ENCODE measurements around the gene NPAS3. TPM values are rescaled to one million over a fixed set of nuclear protein-coding genes. Genes with fewer than 3 reads are reported as not detected.

NPAS3 gene
- total RNA-seq, 2 experiments from 2014 or later = not detected

DNA sequence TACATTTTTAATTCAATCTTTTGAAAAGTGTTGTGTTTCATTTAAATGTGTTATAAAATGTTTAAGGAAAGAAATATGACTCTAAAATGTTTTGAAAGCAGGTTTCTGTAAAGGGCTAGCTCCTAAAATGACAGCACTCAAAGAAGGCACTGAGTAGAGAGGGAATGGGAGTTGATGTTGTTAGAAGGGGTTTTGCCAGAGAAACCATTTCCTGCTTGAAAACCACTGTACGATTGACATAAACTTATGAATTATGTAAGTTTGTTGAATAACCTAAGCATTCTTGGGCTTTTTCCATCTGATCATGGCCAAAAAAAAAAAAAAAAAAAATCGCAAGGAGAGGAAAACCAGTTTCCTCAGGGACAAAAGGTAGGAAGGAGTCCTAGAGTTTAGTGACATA is 778.2 kb downstream of the NPAS3 start:
- DNase-seq (no peak), ATAC-seq (no peak)
- ChIA-PET POLR2A (no interaction called here), CTCF (no interaction called here)
- Mint-ChIP-seq H3K36me3 (ENCODE audit: low read depth) (no peaks in the 10 kb centered on the region), H3K27ac (no peak overlapping the region), H3K4me1 (ENCODE audit: low read depth) (no peaks in the 10 kb centered on the region), H3K27me3 (peaks cover 1% of the 10 kb centered on the region), H3K9me3 (no peaks in the 10 kb centered on the region), H3K4me3 (no peak overlapping the region)
- intact Hi-C loops (cut with micrococcal nuclease) = no loop called here
- TF ChIP-seq, protein P1, sequence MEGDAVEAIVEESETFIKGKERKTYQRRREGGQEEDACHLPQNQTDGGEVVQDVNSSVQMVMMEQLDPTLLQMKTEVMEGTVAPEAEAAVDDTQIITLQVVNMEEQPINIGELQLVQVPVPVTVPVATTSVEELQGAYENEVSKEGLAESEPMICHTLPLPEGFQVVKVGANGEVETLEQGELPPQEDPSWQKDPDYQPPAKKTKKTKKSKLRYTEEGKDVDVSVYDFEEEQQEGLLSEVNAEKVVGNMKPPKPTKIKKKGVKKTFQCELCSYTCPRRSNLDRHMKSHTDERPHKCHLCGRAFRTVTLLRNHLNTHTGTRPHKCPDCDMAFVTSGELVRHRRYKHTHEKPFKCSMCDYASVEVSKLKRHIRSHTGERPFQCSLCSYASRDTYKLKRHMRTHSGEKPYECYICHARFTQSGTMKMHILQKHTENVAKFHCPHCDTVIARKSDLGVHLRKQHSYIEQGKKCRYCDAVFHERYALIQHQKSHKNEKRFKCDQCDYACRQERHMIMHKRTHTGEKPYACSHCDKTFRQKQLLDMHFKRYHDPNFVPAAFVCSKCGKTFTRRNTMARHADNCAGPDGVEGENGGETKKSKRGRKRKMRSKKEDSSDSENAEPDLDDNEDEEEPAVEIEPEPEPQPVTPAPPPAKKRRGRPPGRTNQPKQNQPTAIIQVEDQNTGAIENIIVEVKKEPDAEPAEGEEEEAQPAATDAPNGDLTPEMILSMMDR (IDR thresholded peaks at IDR 0.05) = no peak

DNA sequence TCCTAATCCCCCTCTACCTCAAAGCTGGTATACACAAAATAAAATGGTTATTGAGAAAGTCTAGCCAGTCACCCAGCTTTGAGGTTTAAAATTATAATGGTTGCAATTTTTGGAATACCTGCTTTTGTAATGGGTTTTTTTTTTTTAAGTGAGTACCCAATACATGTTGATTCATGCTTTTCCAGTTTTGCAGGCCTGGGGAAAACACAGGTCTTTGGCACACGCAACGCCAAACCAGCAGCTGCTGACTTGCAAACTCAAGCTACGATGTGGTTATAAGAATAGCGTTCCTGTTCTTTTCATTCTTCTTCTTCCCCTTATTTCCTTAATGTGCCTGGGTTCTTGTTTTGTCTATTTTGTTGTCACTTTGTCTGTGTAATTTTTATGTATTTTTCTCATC is 779.2 kb downstream of the NPAS3 start:
- Mint-ChIP-seq H3K36me3 (ENCODE audit: low read depth) (no peaks in the 10 kb centered on the region), H3K4me1 (ENCODE audit: low read depth) (no peaks in the 10 kb centered on the region), H3K27ac (no peak overlapping the region), H3K27me3 (peaks cover 1% of the 10 kb centered on the region), H3K4me3 (no peak overlapping the region), H3K9me3 (no peaks in the 10 kb centered on the region)
- ATAC-seq = no peak
- intact Hi-C loops (cut with micrococcal nuclease) = no loop called here
- ChIA-PET POLR2A (no interaction called here), CTCF (no interaction called here)
- TF ChIP-seq, protein P1 (IDR thresholded peaks at IDR 0.05) = no peak
- DNase-seq = no peak

DNA sequence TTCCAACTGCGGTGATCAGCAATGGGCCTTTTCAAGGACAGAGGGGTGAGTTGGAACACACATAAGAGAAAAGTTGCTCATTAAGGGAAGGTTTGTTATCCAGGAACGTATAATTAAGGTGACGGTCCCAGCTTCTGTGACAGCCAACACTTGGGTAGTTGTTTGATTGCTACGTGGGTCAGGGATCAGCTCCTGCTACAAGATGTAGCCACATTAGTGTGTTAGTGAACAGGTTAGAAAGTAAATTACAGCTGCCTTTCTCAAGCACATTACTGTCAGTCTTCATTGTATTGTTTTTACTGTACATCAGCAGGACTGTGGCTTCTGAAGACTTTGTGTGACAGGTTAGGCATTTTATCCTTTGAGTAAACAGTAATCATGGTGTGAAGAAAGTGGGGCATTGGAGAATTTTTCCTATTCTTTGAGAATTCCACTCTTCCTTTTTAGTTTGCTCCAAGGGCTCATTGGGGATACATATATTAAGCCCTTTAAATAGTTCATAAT is 781.7 kb downstream of the NPAS3 start:
- Mint-ChIP-seq H3K4me1 (ENCODE audit: low read depth) (no peaks in the 10 kb centered on the region), H3K27me3 (peaks cover 1% of the 10 kb centered on the region), H3K4me3 (no peak overlapping the region), H3K36me3 (ENCODE audit: low read depth) (no peaks in the 10 kb centered on the region), H3K9me3 (no peaks in the 10 kb centered on the region), H3K27ac (no peak overlapping the region)
- DNase-seq = no peak
- ATAC-seq = no peak
- CTCF ChIA-PET = no interaction called here
- TF ChIP-seq, protein P1 (IDR thresholded peaks at IDR 0.05) = no peak
- intact Hi-C loops (cut with micrococcal nuclease) = no loop called here
- POLR2A ChIA-PET = no interaction called here

DNA sequence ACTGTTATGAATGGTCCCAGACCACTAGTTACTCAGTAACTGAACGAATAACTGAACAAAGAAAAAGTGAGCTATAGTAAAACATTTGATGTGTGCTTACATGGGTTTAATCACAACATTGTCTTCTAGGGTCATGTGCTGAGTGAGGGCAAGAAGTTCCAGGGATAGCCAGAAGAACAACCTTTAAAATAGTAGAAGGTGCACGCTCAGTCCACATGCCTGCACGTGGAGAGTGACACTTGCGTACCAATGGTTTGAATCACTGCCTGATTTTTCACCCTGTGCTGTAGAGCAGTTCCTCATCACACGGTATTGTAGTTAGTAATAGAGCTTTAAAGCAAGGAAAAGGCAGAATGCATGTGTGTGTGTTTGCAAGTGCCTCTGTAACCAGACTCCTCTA is 788.0 kb downstream of the NPAS3 start:
- ChIA-PET CTCF (no interaction called here), POLR2A (no interaction called here)
- no peaks in the 10 kb centered on the region for H3K4me1 Mint-ChIP-seq (ENCODE audit: low read depth)
- H3K27ac Mint-ChIP-seq = no peak overlapping the region
- H3K27me3 Mint-ChIP-seq = no peaks in the 10 kb centered on the region
- TF ChIP-seq, protein P1 (IDR thresholded peaks at IDR 0.05) = no peak
- ATAC-seq (no peak), DNase-seq (no peak)
- intact Hi-C loops (cut with micrococcal nuclease) = no loop called here
- no peaks in the 10 kb centered on the region for H3K9me3 Mint-ChIP-seq
- H3K4me3 Mint-ChIP-seq = no peak overlapping the region
- no peaks in the 10 kb centered on the region for H3K36me3 Mint-ChIP-seq (ENCODE audit: low read depth)

DNA sequence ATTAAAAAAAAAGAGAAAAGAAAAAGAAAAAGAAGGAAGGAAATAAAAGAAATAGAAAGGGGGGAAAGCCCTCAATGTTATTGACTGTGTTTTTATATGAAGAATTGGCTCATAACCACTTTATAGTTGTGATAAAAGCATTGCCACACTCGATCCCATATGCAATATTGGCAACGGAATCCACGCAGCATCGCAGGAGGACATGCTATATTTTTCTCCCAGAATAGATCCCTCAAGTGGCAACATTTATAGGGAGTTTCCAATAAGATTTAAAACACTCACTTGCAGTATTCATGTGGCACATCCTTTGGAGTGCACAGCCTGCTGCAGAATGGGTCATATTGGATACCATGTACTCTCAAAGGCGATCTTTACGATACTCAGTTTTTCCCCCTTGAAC is 788.9 kb downstream of the NPAS3 start:
- no peak for ATAC-seq
- TF ChIP-seq, protein P1 (IDR thresholded peaks at IDR 0.05) = no peak
- POLR2A ChIA-PET = no interaction called here

More for the DNA sequence above, 788.9 kb downstream of the NPAS3 start:
- no peak for DNase-seq
- H3K36me3 Mint-ChIP-seq (ENCODE audit: low read depth) = no peaks in the 10 kb centered on the region
- no peaks in the 10 kb centered on the region for H3K9me3 Mint-ChIP-seq
- no peak overlapping the region for H3K27ac Mint-ChIP-seq
- H3K4me1 Mint-ChIP-seq (ENCODE audit: low read depth) = no peaks in the 10 kb centered on the region
- intact Hi-C loops (cut with micrococcal nuclease) = no loop called here
- H3K27me3 Mint-ChIP-seq = peaks cover 2% of the 10 kb centered on the region
- no peak overlapping the region for H3K4me3 Mint-ChIP-seq
- CTCF ChIA-PET = no interaction called here

Measured in activated CD8-positive, alpha-beta T cell treated with anti-CD3 and anti-CD28 coated beads for 36 hours (primary cell).